PC-3 (cell line): ENCODE results near the gene CHRNA9. TPM values are rescaled to one million over a fixed set of nuclear protein-coding genes. Genes with fewer than 3 reads are reported as not detected.

ENCODE experiments used
- ATAC-seq: fragments of 200-7000 bp; cut with Tn5 transposase; 2 replicates; pipeline ENCODE4 v1.9.1; 2020; ENCODE audit warnings: mild to moderate bottlenecking, moderate library complexity
- BruUV-seq: library from RNA; stranded (reverse); fragments of 400-500 nt; replicated peaks from 2 replicates; lab custom pipeline; 2021; lab: Mats Ljungman, UMichigan
- CTCF ChIA-PET: fragments of 300-600 bp; sonication (Branson Sonifier 250); formaldehyde crosslinking; loops from one replicate; lab custom pipeline; 2022; ENCODE audit warnings: antibody characterized with exemption; lab: Charles Lee
- POLR2A ChIA-PET: fragments of 300-600 bp; sonication (Branson Sonifier 250); formaldehyde crosslinking; loops from one replicate; lab custom pipeline; 2022; ENCODE audit warnings: antibody characterized with exemption; ENCODE audit not compliant: unreplicated experiment; lab: Charles Lee
- DNase-seq: peaks from one replicate; pipeline ENCODE4 v3.0.0-alpha.2; 2015
- H2AFZ ChIP-seq: fragments of 300-600 bp; sonication (generic); 2 replicates; pipeline ENCODE4 v1.6.0; 2016; ENCODE audit warnings: antibody characterized with exemption, low read length
- H3F3A ChIP-seq: fragments of 300-600 bp; sonication (generic); one replicate; pipeline ENCODE4 v1.6.0; 2017; ENCODE audit warnings: antibody characterized with exemption, low read length, control low read depth, mild to moderate bottlenecking; ENCODE audit not compliant: unreplicated experiment
- H3K27ac ChIP-seq: fragments of 300-600 bp; sonication (generic); 2 replicates; pipeline ENCODE4 v1.5.1; 2016; ENCODE audit warnings: mild to moderate bottlenecking, low read length
- H3K27me3 ChIP-seq: fragments of 300-600 bp; sonication (generic); 2 replicates; pipeline ENCODE4 v1.6.1; 2016; ENCODE audit warnings: low read length, mixed read lengths
- H3K36me3 ChIP-seq: fragments of 300-600 bp; sonication (generic); 2 replicates; pipeline ENCODE4 v1.6.1; 2016; ENCODE audit warnings: low read depth, mixed run types, low read length, mixed read lengths
- H3K4me1 ChIP-seq: fragments of 300-600 bp; sonication (generic); 2 replicates; pipeline ENCODE4 v1.5.1; 2016; ENCODE audit warnings: low read length; ENCODE audit not compliant: insufficient read depth
- H3K4me2 ChIP-seq: fragments of 300-600 bp; sonication (generic); 2 replicates; pipeline ENCODE4 v1.6.0; 2016; ENCODE audit warnings: low read length
- H3K4me3 ChIP-seq: fragments of 300-600 bp; sonication (generic); 2 replicates; pipeline ENCODE4 v1.5.1; 2016; ENCODE audit warnings: mild to moderate bottlenecking, low read length, mixed read lengths
- H3K79me2 ChIP-seq: fragments of 300-600 bp; sonication (generic); 2 replicates; pipeline ENCODE4 v1.6.1; 2017; ENCODE audit warnings: low read length, mixed read lengths
- H3K9ac ChIP-seq: fragments of 300-600 bp; sonication (generic); 2 replicates; pipeline ENCODE4 v1.6.0; 2016; ENCODE audit warnings: mild to moderate bottlenecking, low read length
- H3K9me2 ChIP-seq: fragments of 300-600 bp; sonication (generic); replicated peaks from 2 replicates; pipeline ENCODE4 v1.6.1; 2016; ENCODE audit warnings: mixed run types, low read length, mixed read lengths
- H3K9me3 ChIP-seq: fragments of 300-600 bp; sonication (generic); 2 replicates; pipeline ENCODE4 v1.6.1; 2016; ENCODE audit warnings: low read length, mixed read lengths
- H4K20me1 ChIP-seq: fragments of 300-600 bp; sonication (generic); 2 replicates; pipeline ENCODE4 v1.6.1; 2016; ENCODE audit warnings: low read length, mixed read lengths
- CTCF ChIP-seq: fragments of 300-600 bp; sonication (generic); conservative IDR thresholded peaks from 2 replicates; pipeline ENCODE4 v1.5.1; 2017; ENCODE audit warnings: antibody characterized with exemption, low read depth, mild to moderate bottlenecking, low read length
- EZH2 ChIP-seq: fragments of 300-600 bp; sonication (generic); IDR thresholded peaks from one replicate; pipeline ENCODE4 v1.6.1; 2017; ENCODE audit warnings: antibody characterized with exemption, mild to moderate bottlenecking, low read length; ENCODE audit not compliant: unreplicated experiment
- EZH2phosphoT487 ChIP-seq: fragments of 300-600 bp; sonication (generic); IDR thresholded peaks from 2 replicates; pipeline ENCODE4 v1.6.1; 2018; ENCODE audit warnings: mild to moderate bottlenecking, antibody characterized with exemption, low read length, borderline replicate concordance
- intact Hi-C: fragments of 100-400 bp; cut with micrococcal nuclease; formaldehyde crosslinking; loops from 2 replicates; pipeline ENCODE4 v1.9.0; 2023
- total RNA-seq: library from RNA; depleted of rRNA; stranded (reverse); fragments of >200 nt; gene quantifications from 2 replicates; pipeline ENCODE4 v1.2.3, GENCODE V29; 2014

CHRNA9 gene
- total RNA-seq, 1 experiment from 2014 or later: not detected

DNA sequence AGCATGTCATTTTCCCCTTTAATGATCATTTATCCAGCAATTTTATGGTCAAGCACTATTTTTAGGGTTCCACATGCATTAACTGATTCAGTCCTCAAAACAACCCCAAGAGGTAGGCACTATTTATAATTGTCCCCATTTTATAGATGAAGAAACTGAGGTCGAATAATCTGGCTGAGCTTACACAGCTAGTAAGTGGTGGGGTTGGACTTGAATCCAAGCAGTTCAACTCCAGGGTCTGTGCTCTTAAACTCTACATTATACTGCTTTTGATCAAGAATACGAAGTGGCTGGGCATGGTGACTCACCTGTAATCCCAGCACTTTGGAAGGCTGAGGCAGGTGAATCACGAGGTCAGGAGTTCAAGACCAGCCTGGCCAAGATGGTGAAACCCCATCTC, 3.2 kb upstream of the CHRNA9 start:
- TF ChIP-seq EZH2 (no peak), EZH2phosphoT487 (no peak), CTCF (no peak)
- Histone ChIP-seq H3K36me3 (no peaks in the 10 kb centered on the region), H3K4me2 (no peak overlapping the region), H3K9me3 (no peaks in the 10 kb centered on the region), H3K79me2 (no peaks in the 10 kb centered on the region), H3K27me3 (no peaks in the 10 kb centered on the region), H3K9ac (no peak overlapping the region), H2AFZ (no peak overlapping the region), H3K4me3 (no peak overlapping the region), H3K4me1 (peaks cover 28% of the 10 kb centered on the region), H4K20me1 (no peaks in the 10 kb centered on the region), H3K27ac (no peak overlapping the region), H3K9me2 (no peaks in the 10 kb centered on the region), H3F3A (no peaks in the 10 kb centered on the region)
- intact Hi-C loops: no loop called here
- BruUV-seq: no TSS peak
- ChIA-PET POLR2A (interaction anchor here (0.7 kb wide), 1 partner anchor 144 kb away, joined by 3 read pairs; no protein-coding TSS in a partner anchor), CTCF (no interaction called here)
- ATAC-seq (no peak), DNase-seq (no peak)

DNA sequence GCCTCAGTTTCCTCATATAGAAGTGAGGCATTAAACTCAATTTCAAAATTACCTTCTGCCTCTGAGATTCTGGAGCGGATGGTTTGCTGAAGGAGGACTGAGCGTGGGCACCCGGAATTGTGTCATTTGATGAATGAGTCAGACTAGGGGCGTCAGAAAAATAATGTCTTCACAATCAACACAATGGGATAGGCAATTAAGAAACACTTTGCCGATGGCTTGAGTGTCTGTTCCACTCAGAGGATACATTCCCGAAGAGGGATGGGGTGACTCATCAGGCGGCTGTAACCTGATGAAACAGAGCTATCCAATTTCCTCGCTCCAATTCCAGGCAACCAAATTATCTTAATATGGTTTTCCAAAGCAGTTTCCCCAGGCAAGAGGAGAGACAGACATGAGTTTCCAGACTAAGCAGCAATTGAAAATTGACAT, 1.2 kb upstream of the CHRNA9 start:
- H3K27ac ChIP-seq: no peak overlapping the region
- intact Hi-C loops: no loop called here

More for the DNA sequence above, 1.2 kb upstream of the CHRNA9 start:
- H3K4me1 ChIP-seq: peaks cover 16% of the 10 kb centered on the region
- ChIA-PET POLR2A (no interaction called here), CTCF (interaction anchor here (1.4 kb wide), 1 partner anchor 9 kb away, joined by 3 read pairs; no protein-coding TSS in a partner anchor)
- H3K4me2 ChIP-seq: peak overlapping the region; percentile 47
- no peaks in the 10 kb centered on the region for H3K36me3 ChIP-seq
- DNase-seq: peak; percentile 66
- H3K27me3 ChIP-seq: no peaks in the 10 kb centered on the region
- no peaks in the 10 kb centered on the region for H3K79me2 ChIP-seq
- H3K9me3 ChIP-seq: no peaks in the 10 kb centered on the region
- BruUV-seq: no TSS peak
- TF ChIP-seq EZH2 (no peak), EZH2phosphoT487 (no peak), CTCF (no peak)
- no peaks in the 10 kb centered on the region for H3K9me2 ChIP-seq
- no peaks in the 10 kb centered on the region for H4K20me1 ChIP-seq
- H3F3A ChIP-seq: no peaks in the 10 kb centered on the region
- H3K4me3 ChIP-seq: no peak overlapping the region
- no peak overlapping the region for H3K9ac ChIP-seq
- no peak overlapping the region for H2AFZ ChIP-seq
- ATAC-seq: peak; percentile 87
